Cardiac fibroblast (primary cell): ENCODE data around the gene DNASE2.
"Not testable (repeated sequence)": the region's sequence is repeated elsewhere in the genome, so short reads cannot be mapped to it uniquely, and the experiment has no call there.

Experiments used
- DNase-seq, 2 donors: peaks; one replicate each; pipeline versions ENCODE4 v3.0.0 to v3.0.0-alpha.2; 2010; ENCODE audit warnings: low read depth in 2 of 2
- H3K4me3 ChIP-seq, 2 donors: replicated peaks in 1 of 2; 1 replicate in 1 of 2; 2 replicates in 1 of 2; pipeline ENCODE4 v1.5.1; 2011; ENCODE audit warnings: low read depth in 2 of 2, low read length in 2 of 2, mild to moderate bottlenecking in 2 of 2, moderate library complexity in 1 of 2
- CTCF ChIP-seq: IDR thresholded peaks from one replicate; pipeline ENCODE4 v1.5.1; 2011; ENCODE audit warnings: low read depth, mild to moderate bottlenecking, low read length, inconsistent platforms

DNASE2 gene

DNA sequence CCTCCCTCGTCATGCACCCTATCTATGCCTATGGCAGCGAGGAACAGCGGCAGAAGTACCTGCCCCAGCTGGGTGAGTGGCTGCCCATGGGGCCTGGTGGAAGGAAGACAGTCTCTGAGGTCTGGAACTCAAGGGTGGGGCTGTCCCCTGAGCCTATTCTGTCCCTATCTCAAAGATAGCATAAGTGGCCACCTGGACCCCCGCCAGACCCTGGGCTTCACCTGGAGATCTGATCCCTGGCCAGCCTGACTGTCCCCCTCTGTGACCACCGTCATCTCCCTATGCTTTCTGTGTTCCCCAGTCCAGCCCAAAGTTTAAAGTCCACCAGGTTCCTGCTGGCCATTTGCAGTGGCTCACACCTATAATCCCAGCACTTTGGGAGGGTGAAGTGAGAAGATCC is 12.3 kb upstream of the DNASE2 start:
- DNase-seq, result no peak
- TF ChIP-seq CTCF, result no peak
- H3K4me3 ChIP-seq, result no peak overlapping the region

DNA sequence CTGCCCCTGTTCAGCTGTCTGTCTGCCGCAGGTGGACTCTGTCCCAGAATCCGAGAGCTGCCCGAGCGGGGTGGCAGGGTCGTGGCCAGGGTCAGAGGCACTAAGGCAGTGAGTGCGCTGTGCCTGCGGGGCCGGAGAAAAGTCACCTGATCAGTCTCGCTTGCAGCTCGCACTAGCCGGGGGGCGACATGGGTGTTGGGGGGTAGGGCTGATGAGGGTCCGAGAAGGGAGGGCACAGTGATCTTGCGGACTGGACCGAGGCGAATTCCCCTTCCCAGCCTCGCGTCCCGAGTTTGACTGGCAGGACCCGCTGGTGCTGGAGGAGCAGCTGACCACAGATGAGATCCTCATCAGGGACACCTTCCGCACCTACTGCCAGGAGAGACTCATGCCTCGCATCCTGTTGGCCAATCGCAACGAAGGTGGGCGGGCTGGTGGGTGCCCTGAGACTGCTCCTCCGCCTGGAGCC is 10.3 kb upstream of the DNASE2 start:
- no peak for TF ChIP-seq CTCF
- no peak for DNase-seq
- peak overlapping the region; percentile 97 to 98 for H3K4me3 ChIP-seq

DNA sequence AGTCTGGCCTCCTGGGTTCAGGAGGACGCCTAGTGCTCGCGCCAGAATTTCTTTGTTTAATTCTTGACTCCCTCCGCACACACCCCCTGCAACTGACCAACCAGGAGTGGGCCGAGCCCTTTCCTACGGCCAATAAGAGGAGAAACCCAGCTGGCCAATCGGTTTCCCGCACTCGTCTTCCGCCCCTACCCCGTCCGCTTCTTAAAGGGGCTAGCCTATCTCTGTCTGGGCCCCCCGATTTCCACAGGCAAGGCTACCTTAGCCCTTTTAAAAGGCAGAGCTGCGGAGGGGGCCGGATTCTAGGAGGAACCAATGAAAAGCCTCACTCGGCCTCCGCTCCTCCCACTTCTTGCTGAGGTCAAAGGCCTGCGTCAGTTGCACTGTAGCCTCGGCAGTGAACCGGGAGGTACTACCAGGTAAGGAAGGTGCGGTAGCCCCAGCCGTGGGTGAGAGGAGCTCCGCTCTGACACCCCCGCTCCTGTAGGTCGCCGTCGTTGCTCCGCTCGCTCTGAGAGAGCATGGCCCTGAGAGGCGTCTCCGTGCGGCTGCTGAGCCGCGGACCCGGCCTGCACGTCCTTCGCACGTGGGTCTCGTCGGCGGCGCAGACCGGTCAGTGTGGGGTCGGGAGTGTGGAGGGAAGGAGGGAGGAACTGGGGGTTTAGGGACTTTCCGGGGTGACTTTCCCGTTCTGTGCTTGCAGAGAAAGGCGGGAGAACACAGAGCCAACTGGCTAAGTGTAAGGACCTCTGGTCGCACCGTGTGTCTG is 9.7 kb upstream of the DNASE2 start, which contains the start of gene GCDH:
Gene GCDH (plus strand): TSS at position 374 of the 766 bp plus-strand sequence. CDS start 145 bp downstream, at position 519.
- peak within 1 kb of the TSS; percentile 97 to 98 for H3K4me3 ChIP-seq
- peak; percentile 99 for DNase-seq
- no peak for TF ChIP-seq CTCF

DNA sequence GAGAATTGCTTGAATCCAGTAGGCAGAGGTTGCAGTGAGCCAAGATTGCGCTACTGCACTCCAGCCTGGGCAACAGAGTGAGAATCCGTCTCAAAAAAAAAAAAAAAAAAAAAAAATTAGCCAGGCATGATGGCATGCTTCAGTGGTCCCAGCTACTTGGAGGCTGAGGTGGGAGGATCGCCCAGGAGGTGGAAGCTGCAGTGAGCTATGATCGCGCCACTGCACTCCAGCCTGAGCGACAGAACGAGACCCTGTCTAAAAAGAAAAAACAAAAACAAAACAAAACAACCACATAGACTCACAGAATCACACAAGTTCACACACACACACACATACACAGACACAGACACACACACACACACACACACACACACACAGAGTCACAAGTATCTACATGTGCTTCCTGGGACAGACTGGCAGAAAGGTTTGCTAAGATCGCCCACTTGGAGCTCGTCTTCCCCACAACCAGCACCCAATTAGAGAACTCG is 9.1 kb upstream of the DNASE2 start:
- not testable (repeated sequence) for H3K4me3 ChIP-seq, DNase-seq

GRCh38 chr19:12888006-12888603 is 6.9 kb upstream of the DNASE2 start:
- DNase-seq, result no peak
- H3K4me3 ChIP-seq, result no peak overlapping the region
- TF ChIP-seq CTCF, result no peak

- DNase-seq, result no peak
- H3K4me3 ChIP-seq, result peak within 1 kb of the TSS in 1 of 2 donors; percentile 11
- TF ChIP-seq CTCF, result no peak
These were observed 5.9 kb upstream of the DNASE2 start, which contains the start of gene KLF1 for GRCh38 chr19:12886969-12887747. KLF1 (minus strand) TSS chr19:12887201; CDS start chr19:12887140, 61 bp downstream.

GRCh38 chr19:12886651-12886968 is 5.4 kb upstream of the DNASE2 start:
- no peak for DNase-seq
- H3K4me3 ChIP-seq, result no peak overlapping the region
- no peak for TF ChIP-seq CTCF
